ENCODE measurements around the gene IPO4.
"Not testable (repeated sequence)": the region's sequence is repeated elsewhere in the genome, so short reads cannot be mapped to it uniquely, and the experiment has no call there.

The IPO4 gene, protein sequence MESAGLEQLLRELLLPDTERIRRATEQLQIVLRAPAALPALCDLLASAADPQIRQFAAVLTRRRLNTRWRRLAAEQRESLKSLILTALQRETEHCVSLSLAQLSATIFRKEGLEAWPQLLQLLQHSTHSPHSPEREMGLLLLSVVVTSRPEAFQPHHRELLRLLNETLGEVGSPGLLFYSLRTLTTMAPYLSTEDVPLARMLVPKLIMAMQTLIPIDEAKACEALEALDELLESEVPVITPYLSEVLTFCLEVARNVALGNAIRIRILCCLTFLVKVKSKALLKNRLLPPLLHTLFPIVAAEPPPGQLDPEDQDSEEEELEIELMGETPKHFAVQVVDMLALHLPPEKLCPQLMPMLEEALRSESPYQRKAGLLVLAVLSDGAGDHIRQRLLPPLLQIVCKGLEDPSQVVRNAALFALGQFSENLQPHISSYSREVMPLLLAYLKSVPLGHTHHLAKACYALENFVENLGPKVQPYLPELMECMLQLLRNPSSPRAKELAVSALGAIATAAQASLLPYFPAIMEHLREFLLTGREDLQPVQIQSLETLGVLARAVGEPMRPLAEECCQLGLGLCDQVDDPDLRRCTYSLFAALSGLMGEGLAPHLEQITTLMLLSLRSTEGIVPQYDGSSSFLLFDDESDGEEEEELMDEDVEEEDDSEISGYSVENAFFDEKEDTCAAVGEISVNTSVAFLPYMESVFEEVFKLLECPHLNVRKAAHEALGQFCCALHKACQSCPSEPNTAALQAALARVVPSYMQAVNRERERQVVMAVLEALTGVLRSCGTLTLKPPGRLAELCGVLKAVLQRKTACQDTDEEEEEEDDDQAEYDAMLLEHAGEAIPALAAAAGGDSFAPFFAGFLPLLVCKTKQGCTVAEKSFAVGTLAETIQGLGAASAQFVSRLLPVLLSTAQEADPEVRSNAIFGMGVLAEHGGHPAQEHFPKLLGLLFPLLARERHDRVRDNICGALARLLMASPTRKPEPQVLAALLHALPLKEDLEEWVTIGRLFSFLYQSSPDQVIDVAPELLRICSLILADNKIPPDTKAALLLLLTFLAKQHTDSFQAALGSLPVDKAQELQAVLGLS

DNA sequence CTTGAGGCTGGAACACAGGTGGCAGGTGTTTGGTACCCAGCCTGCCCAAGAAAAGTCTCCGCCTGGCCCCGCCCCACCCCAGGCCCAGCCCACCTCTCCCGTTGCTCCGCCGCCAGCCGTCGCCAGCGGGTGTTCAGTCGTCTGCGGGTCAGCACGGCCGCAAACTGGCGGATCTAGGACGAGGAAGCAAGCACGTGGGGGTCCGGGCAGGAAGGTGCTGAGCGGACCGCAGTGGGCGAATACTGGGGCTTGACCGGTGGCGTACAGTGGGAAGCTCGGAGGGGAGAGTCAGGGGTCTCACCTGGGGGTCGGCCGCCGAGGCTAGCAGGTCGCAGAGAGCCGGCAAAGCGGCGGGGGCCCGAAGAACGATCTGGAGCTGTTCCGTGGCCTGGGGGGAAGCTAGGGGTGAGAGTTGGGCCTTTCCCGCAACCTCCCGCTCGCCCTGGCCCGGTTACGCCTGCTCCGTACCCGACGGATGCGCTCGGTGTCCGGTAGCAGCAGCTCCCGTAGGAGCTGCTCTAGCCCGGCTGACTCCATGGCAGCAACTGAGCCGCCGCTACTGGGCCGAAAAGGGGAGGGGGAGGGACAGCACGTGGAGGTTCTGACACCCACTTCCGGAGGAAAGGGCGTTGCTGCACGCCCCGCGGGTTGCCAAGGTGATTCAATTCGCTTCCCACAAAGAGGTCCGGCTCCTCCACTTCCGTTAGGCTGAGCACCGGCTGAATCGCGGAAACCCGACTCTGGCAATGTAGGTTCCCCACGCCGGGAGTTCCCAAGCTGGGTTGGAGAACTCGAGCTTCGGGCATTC, at the start of gene IPO4:
TSS of gene IPO4 (minus strand) at position 566 of the 808 bp plus-strand sequence. CDS start at position 537, 29 bp downstream.
- DNase-seq (ENCODE audit: low read depth in 2 of 2) = peak; percentile 82 to 87

DNA sequence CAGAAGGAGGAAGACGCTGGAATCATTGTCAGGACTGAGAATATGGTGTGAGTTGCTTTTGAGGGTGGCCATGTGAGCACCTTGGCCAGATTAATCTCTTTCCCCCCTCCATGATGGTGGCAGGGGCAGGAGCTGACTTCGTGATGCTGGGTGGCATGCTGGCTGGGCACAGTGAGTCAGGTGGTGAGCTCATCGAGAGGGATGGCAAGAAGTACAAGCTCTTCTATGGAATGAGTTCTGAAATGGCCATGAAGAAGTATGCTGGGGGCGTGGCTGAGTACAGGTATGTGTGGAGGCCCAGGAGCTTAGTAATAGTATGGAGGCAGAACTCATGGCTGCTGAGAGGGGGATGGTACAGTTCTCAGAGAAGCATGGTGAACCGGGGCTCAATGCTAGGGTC, 49.5 kb upstream of the IPO4 start:
- DNase-seq (ENCODE audit: low read depth in 2 of 2) = no peak

DNA sequence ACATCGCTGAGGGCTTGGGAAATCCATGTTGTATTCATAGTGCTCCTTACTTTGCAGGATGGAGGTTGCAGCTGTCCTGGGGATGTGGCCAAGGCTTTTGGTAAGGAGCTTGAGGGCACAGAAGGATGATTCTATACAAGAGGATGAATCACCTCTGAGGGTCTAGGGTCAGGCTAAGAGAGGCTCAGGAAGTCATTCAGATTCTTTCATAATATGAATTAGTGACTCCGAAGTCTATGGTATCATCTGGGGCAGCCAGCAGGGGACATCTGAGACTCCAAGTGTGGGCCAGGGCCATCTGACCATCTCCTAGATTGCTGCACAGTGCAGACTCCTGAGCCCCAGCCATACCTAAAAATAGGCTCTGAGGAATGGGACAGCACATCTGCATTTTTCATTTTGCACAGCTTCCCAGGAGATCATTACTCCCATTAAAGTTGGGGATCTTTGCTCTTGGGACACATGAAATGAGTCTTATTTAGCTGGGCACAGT, 48.9 kb upstream of the IPO4 start:
- DNase-seq (ENCODE audit: low read depth in 2 of 2) = no peak

DNA sequence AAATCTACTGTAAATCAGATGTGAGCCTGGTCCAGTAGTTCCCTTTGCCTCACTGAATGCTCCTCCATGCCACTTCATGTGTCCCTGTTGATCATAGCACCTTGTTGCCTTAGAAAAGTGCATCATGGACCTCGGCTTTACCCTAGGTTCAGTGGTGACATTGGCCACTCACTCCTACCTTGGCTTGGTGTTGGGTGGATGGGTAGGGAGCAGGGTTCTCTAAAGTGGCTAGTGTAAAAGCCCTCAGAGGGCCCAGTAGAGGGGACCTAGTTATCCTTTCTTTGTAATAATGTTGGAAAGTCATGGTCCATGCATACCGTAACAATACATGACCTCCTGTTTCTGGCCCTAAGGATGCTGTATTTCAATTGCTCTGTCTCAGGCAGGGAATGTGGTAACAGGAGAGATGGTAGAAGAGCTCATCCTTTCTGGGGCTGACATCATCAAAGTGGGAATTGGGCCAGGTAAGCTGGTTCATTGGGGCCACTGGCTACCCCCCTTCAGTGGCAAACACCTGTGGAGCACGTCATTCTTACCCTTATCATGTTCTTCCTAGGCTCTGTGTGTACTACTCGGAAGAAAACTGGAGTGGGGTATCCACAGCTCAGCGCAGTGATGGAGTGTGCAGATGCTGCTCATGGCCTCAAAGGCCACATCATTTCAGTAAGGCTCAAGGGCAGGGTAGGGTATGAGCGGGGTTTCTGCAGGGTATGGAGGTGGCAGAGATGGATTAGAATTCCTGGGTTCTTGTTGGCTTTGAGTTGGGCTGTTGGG, 48.3 kb upstream of the IPO4 start:
- no peak for DNase-seq (ENCODE audit: low read depth in 2 of 2)

DNA sequence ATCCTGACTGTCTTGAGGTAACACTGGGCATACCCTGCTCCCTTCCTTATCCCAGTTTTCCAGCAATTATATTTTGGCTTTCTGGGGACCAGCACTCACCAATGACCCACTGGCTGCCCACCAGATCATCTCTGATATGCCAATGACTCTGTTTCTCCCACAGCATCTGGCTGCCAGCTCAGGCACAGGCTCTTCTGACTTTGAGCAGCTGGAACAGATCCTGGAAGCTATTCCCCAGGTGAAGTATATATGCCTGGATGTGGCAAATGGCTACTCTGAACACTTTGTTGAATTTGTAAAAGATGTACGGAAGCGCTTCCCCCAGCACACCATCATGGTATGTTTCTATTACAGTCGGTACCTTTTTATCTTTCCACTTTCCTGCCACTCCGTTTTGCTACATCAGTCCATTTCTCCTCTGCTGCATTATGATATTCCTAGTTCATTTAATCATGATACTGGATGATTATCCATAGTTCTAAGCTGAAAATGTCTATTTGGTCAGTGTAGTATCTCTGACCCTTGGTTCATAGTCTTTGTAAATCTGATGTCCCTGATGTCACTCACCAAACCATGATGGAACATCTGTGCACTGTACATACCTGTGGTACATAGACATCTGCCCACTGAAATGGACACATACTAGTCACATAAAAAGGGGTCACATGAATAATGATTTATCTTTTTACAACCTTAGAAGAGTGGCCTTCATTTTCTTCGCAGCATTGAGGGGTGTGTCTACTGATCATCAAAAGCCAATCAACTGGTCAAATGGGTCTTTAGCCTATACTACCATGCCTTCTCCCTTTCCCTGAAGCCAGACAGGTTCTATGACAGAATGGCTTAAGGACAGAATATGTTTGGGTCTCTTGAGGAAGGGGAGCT, 47.4 kb upstream of the IPO4 start:
- DNase-seq (ENCODE audit: low read depth in 2 of 2) = no peak

DNA sequence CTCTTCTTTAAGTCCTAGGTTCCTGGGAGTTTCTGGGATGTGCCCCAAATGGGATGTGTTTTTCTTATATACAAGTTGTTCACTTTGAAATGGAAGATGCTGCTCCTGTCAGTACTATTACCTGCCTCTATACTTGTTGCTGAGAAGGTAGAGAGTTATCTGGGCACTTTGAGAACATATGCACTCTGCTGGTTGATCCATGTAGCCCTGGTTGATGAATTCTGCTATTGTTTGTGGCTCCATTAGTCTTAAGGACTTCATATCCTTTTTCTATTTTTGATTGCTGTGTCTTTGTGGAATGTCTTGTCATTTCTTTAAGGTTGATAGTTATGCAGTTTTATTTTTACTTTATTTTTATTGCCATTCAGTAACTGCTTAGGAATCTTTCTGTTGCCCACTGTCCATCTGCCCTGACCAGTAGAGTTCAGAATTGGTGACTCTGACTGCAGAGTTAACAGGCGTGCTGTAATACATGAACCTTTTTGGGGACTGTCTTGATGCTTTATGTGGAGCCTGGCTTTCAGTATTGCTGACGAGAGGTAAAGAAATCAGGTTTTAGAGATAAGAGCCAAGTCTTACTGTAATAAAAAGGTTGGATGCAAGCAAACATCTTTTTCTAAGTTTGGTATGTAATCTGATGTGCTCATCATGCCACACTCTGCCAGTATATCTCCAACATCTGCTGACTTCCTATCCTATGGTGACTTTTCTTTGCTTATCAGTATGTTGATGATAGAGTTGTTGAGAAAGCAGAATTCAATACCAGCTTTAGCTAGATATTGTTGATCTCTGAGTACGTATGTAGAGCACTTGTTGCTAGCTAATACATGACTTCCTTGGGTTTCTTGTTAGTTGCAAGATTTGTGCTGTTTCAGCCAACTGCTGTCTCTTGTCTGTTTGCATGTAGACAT, 45.7 kb upstream of the IPO4 start:
- no peak for DNase-seq (ENCODE audit: low read depth in 2 of 2)

DNA sequence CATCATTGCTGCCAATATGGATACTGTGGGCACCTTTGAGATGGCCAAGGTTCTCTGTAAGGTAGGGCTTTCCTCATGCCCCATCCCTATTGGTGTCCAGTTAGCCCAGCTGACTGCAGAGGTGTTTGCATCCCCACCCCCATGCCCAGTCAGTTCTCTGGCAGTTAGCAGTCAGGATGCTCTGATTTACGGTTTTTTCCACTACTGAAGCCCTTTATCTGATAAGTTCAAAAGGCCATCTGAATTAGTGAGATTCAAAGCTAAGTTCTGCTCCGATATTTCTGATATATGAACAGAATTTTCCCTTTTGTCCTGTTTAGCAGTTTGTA, 44.9 kb upstream of the IPO4 start:
- no peak for DNase-seq (ENCODE audit: low read depth in 2 of 2)

DNA sequence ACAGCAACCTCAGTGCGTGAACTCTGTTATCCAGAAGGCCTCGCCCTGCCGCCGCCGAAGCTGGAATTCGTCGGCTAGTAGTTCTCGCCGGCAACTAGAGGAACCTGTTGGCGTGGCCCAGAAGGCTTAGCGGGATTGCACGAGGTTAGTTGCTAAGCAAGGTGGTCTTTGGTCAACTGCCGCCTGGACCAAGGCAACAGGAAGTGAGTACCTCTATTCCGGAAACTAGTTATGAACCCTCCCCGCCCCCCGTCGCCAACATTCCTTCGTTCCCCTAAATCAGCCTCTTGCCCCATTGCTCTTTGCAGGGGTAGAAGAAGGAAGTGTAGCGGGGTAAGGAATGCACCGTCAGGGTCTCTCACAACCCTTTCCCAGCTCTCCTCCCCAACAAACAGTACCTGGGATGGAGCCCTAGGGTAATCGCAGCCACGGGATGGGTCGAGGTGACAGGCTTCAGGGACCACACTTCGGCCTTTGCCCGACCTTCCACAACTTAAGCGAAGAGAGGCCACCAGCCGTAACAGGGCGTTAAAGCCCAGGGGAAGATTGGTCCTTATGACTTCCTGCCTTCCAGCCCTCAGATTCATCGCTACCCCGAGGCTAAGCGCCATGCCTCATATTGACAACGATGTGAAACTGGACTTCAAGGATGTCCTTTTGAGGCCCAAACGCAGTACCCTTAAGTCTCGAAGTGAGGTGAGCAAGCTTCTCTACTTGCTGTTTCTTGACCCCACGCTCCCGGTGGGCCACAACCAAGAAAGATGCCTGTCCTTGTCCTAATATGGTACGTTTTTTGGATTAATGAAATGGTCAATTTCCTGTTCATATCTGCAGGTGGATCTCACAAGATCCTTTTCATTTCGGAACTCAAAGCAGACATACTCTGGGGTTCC, 44.3 kb upstream of the IPO4 start, which contains the start of gene GMPR2:
TSS of gene GMPR2 (plus strand) at position 285 of the 893 bp plus-strand sequence. CDS start at position 610, 325 bp downstream.
- DNase-seq (ENCODE audit: low read depth in 2 of 2) = no peak

DNA sequence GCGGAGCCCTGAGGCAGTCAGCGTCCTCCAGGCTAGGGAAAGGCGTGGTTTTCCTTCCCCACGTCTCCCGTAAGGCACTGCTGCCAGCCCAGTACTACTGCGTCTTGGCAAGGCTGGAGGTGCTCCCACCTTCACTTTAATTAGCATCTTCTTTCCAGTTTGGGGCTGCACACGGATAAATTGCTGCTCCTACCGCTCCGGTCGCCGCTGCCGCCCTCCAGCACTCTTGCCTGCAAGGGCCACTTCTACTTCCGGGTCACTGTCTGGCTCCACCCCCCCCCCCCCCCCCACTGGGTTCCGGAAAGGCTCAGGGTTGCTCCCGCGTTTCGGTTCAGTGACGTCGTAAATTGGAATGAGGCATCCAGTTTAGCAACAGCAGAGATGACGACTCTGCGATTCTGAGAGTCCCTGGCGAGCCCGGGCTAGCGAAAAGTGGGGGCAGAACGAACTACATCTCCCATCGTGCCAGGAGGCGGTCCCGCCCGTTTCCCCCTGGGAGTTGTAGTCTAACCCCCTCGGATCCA, 43.6 kb upstream of the IPO4 start, which contains the start of gene NEDD8:
TSS of gene NEDD8 (minus strand) at position 247 of the 524 bp plus-strand sequence. CDS start at position 147, 100 bp downstream.
- peak; percentile 61 to 77 for DNase-seq (ENCODE audit: low read depth in 2 of 2)

DNA sequence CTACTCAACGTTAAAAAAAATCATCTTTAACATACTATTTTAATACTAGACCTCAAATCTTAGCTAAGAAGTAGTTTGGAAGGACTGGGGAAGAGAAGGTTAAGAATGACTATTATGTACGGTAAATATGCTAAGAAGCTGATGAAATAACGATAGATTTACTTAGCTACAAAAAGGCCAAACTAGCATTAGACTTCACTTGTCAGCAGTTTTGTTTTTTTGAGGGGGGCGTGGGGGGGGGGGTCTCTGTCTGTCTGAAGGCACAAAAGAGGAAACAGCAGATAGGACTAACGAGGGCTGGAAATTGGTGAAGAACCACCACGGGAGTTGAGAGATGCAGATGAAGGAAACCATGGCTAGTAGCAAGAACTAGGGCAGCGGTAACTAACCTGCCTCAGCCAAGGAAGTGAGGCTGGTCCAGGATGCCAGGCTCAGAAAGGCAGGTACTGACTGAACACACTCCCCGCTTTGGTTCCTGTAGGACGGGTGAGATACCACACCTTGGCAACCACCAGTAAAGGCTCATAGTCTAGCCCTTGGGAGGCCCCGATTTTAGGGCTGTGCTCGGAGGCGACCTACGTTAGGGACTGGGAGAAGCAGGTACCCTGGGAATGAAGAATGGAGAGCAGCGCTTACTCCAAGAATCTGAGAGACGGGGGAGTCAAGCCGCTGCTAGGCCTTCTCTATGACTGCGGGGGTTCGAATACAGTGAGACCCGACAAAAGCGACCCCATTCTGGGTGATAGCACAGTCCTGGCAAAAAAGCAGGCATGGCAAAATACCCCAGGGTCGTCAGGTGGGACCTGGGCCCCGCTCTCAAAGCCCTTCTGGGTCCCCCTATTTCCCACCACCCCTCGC, 42.9 kb upstream of the IPO4 start:
- no peak for DNase-seq (ENCODE audit: low read depth in 2 of 2)

DNA sequence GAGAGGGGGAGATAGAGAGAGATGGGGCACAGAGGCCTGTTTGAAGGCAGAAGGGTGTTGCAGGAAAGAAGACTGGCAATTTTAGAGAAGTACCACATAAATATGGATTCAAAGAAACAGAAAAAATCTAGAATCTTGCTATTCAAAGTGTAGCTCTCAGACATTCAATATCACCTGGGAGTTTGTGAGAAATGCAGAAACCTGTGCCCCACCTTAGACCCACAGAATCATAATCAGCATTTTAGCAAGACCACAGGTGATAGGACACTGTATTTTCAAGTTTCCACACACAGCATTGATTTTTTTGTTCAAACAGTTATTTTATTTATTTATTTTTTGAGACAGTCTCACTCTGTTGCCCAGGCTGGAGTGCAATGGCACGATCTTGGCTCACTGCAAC, 40.3 kb upstream of the IPO4 start:
- DNase-seq (ENCODE audit: low read depth in 2 of 2) = no peak

DNA sequence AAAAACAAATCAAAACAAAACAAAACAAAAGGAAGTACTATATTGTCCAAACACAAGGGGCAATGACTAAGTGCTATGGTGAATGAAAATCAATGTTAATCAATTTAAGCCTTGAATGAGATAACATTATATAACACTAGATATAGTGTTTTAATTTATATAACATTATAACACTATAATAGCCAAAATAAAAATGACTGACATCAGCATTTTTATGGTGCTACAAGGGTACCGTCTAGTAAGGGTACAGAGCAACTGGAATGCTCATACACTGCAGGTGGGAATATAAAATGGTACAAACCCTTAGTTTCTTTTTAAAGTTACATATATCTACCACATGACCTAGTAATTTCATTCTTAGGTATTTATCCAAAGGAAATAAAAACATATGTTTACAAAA, 37.9 kb upstream of the IPO4 start:
- DNase-seq (ENCODE audit: low read depth in 2 of 2) = no peak

DNA sequence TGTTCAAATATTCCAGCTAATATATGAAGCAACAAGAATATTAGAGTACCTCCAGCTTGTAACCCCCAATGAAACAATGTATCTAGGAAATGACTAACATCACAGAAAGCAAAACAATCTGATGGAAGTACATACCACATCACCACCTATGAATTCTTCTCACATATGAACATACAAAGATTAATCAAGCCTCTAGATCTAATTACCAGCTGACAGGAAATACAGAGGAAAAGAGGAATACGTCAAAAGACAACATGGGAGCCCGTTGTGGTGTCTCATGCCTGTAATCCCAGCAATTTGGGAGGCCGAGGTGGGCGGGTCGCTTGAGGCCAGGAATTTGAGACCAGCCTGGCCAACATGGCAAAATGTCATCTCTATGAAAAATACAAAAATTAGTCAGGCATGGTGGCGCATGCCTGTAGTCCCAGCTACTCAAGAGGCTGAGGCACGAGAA, 36.0 kb upstream of the IPO4 start:
- no peak for DNase-seq (ENCODE audit: low read depth in 2 of 2)

DNA sequence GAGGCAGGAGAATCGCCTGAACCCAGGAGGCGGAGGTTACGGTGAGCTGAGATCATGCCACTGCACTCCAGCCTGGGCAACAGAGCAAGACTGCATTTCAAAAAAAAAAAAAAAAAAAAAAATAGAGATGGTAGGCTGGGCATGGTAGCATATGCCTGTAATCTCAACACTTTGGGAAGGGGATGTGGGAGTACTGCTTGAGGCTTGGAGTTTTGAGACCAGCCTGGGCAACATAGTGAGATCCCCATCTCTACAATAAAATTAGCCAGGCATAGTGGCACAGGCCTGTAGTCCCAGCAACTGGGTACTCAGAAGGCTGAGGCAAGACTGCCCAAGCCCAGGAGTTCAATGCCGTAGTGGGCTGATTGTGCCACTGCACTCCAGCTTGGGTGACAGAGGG, 34.4 kb upstream of the IPO4 start:
- DNase-seq (ENCODE audit: low read depth in 2 of 2) = not testable (repeated sequence)

DNA sequence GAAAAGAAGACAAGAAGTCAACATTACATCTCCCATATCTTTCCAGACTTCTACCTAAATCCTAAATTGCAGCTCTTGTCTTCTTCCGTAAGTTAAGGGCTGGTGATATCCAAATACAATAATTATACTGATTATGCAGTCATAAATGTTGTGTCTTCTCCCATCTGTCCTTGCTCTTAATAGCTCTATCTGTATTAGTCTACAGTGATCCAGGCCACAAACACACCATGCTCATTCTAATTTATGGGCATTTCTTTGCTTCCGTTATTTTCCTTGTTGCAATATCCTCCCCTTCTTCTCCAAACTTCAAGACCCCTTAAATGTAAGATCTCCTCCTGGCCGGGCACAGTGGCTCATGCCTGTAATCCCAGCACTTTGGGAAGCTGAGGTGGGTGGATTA, 30.9 kb upstream of the IPO4 start:
- no peak for DNase-seq (ENCODE audit: low read depth in 2 of 2)

DNA sequence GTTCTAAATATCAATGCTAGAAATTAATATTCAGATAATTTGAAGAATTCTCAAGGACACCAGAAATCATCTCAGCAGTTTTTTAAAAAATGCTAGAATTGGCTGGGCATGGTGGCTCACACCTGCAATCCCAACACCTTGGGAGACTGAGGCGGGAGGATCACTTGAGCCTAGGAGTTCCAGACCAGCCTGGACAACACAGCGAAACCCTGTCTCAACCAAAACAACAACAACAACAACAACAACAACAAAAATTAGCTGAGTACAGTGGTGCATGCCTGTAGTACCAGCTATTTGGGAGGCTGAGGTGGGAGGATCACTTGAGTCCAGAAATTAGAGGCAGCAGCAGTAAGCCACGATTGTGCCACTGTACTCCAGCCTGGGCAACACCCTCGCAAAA, 30.5 kb upstream of the IPO4 start:
- DNase-seq (ENCODE audit: low read depth in 2 of 2) = no peak

Measured in stimulated activated CD4-positive, alpha-beta T cell treated with anti-CD3 and anti-CD28 coated beads, Interleukin-1b, Interleukin-23, amount 100 ng/mL, for 1 hour (primary cell).